ENCODE data around the gene TWNK.
"Not testable (repeated sequence)": the region's sequence is repeated elsewhere in the genome, so short reads cannot be mapped to it uniquely, and the experiment has no call there.

TWNK gene

GRCh38 chr10:101031128-101031795 is 43.9 kb downstream of the TWNK start, which contains the start of the genes PDZD7 and SFXN3:
Gene PDZD7 (minus strand): TSS chr10:101031129. CDS start chr10:101030219, 910 bp downstream.
Gene SFXN3 (plus strand): TSS chr10:101031234. CDS start chr10:101034695, 3,461 bp downstream.
- peak; percentile 99 for DNase-seq (ENCODE audit: low spot score)

GRCh38 chr10:101031796-101032636 is 44.7 kb downstream of the TWNK start:
- DNase-seq (ENCODE audit: low spot score) = peak; percentile 87

DNA sequence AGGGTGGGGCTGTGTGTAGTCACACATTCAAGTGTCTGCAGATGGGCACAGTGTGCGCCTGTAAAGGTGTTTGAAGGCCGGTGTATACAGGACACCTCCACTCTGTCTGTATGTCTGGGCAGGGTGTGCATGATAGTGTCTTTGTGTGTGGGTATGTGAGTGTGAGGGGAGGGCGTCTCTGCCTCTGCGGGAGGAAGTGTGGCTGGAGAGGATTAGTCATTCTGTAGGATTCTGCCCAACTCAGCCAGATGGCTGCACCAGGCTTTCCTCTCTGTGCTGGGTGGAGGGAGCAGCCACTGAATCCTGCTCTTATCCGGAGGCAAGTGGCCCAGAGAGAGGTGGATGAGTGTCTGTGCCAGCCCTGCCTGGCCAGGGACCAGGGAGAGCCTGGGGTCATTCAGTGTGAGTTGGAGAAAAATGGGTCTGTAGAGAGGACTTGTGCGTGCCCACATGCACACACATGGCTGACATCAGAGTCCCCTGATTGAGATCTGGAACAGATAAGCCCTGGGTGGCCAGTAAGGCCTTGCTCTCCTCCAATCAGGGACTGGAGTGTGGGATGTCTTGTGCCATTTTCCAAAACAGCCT is 45.4 kb downstream of the TWNK start:
- peak; percentile 88 for DNase-seq (ENCODE audit: low spot score)

DNA sequence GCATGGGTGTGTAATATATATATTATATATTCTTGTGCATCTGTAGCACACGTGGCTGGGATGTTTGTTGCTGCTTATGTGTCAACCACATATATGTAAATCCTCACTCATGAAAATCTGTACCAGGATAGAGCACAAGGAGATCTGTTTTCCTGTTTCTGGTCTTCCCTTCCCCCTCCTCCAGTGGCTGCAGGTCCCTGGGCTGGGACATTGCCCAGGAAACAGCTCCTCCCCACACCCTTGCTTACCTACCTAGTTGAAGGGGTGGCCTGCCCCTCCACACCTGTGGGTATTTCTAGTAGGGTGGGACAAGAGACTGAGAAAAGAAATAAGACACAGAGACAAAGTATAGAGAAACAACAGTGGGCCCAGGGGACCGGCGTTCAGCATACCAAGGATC is 45.9 kb downstream of the TWNK start:
- DNase-seq (ENCODE audit: low spot score) = no peak

DNA sequence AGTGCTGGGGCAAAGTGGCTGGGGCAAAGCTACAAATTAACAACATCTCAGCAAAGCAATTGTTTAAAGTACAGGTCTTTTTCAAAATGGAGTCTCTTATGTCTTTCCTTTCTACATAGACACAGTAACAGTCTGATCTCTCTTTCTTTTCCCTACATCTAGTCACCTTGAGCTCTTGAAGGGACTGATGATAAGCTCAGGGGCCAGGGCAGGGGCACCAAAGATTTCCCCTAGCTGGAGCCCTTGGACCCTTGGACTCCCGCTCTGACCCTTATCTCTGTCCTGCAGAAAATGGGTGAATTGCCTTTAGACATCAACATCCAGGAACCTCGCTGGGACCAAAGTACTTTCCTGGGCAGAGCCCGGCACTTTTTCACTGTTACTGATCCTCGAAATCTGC is 47.1 kb downstream of the TWNK start:
- not testable (repeated sequence) for DNase-seq (ENCODE audit: low spot score)

DNA sequence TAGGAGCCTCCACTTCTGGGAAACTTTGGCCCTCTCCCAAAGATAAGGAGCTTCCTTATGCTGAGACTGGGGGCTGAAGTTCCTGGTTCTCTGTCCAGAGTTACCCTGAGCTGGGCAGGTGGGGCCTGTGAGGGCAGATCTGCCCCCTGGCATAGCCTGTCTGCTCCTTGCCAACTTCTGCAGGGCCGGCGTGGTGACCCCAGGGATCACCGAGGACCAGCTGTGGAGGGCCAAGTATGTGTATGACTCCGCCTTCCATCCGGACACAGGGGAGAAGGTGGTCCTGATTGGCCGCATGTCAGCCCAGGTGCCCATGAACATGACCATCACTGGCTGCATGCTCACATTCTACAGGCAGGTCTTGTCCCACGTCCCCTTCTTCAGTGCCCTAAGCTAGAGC is 48.0 kb downstream of the TWNK start:
- DNase-seq (ENCODE audit: low spot score) = no peak

- DNase-seq (ENCODE audit: low spot score) = no peak
These were observed 48.8 kb downstream of the TWNK start for GRCh38 chr10:101035916-101036702.

DNA sequence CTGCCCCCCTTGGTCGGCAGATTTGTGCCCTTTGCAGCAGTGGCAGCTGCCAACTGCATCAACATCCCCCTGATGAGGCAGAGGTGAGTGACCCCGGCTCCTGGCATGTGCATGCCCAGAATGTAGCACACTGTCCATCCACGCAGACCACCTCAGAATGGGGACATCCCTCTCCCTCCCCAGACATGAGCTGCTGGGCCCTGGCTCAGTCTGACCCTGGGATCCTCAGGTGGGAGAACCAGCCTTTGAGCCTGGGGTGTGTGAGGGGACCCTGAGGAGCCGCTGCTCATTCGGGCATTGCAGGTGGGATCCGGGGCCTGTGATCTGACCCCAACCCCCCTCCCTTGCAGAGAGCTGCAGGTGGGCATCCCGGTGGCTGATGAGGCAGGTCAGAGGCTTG is 49.4 kb downstream of the TWNK start:
- DNase-seq (ENCODE audit: low spot score) = no peak

DNA sequence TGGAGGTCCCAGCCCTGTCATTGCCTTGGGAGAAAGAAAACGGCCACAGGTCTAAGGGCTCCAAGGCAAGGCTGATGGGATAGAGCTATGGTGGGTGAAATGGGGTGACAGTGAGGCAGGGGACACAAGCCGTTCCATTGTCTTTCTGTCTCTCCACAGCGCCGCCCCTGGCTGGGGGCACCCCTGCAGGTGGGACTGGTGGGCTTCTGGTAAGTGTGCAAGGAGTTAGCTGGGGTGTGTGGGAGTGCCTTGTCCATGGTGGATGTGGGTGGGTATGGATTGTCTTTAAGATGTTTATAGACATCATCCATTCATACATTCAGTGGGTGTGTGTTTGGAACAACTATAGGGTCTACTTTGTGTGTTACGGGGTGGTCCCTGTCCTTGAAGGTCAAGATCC is 51.1 kb downstream of the TWNK start:
- no peak for DNase-seq (ENCODE audit: low spot score)

DNA sequence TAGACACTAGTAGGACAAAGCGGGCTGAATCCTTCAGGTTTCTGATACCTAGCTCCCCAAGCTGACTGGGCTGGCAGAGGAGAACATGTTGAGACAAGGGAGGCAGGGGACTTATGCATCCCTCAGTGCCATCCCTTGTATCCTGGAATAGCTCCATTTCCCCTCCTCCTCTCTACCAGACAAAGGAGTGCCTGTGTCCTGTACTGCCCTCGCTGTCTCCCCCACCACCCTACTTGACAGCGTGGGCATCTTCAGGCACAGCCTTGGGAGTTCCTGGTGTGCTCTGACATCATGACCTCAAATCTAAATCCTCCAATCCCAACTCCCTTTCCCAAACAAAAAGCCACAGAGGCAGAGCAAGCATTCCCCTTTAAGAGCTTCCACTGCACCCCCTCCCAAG is 52.7 kb downstream of the TWNK start:
- DNase-seq (ENCODE audit: low spot score) = no peak

DNA sequence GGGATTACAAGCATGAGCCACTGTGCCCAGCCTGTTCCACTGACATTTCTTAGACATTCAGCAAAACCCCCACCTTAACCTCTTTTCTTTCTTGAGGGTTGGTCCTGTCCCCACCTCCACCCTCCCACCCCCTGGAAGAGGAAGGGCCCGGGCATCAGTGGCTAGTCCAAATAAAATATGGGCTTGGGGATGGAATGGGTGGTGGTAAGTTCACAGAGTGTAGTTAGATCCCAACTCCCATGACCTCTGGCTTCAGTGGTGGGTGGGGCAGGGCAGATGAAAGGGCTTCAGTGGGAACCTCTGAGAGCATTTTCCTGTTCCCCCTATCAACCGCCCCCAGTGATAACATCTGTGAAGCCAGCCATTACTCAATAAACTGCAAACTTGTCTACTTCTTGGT is 53.5 kb downstream of the TWNK start:
- DNase-seq (ENCODE audit: low spot score) = no peak

DNA sequence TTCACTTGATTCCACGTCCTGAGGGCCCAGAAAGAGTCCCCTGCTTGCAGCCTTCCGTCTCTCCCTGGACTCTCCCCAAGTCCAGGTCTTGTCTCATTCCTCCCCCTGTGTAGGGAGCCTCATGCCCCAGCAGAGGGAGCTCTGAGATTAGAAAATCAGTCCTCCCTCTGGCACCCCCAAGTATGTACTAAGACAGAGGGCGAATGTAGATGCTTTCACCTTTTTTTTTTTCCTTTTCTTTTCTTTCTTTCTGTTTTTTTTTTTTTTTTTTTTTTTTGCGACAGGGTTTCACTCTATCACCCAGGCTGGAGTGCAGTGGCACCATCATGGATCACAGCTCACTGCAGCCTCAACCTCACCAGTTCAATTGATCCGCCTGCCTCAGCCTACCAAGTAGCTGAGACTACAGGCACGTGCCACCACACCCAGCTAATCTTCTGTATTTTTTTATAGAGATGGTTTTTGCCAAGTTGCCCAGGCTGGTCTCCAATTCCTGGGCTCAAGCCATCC is 54.0 kb downstream of the TWNK start:
- DNase-seq (ENCODE audit: low spot score) = peak; percentile 86

DNA sequence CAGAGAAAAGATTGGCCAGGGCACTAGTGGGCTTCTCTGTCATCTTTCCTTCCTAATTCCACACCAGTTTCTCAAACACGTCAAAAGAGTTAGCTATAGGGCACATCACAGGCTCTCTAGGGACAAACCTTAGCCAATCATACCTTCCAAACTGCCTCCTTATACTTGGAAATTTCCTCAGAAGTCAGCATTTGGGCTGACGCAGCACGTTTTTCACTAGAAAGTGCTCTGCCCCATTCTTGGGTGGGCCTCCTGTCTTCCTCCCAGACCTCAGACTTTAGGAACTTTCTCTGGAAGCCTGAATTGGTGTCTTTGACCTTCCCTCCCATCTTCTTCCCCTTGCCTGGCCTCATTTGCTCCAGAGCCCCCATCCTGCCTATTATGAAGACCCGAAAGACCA is 54.8 kb downstream of the TWNK start:
- no peak for DNase-seq (ENCODE audit: low spot score)

GRCh38 chr10:101042667-101043362 is 55.5 kb downstream of the TWNK start:
- peak; percentile 93 for DNase-seq (ENCODE audit: low spot score)

- DNase-seq (ENCODE audit: low spot score) = no peak
These were observed 56.0 kb downstream of the TWNK start for GRCh38 chr10:101043363-101043707.

Data from GM03348 (cell line).